Duodenal mucosa (tissue), 2 donors: Measurements from ENCODE around the gene FYN.

Experiments used
- H3K27ac ChIP-seq: one replicate; pipeline ENCODE4 v1.7.0; 2013; ENCODE audit warnings: low read depth, low read length
- H3K27me3 ChIP-seq, 2 donors: one replicate each; pipeline ENCODE4 v1.7.0; 2013; ENCODE audit warnings: low read length in 2 of 2, control low read depth in 1 of 2; ENCODE audit not compliant: insufficient read depth in 2 of 2, control insufficient read depth in 1 of 2
- H3K36me3 ChIP-seq, 2 donors: one replicate each; pipeline ENCODE4 v1.7.0; 2013; ENCODE audit warnings: low read length in 2 of 2, control low read depth in 1 of 2; ENCODE audit not compliant: insufficient read depth in 2 of 2, control insufficient read depth in 1 of 2
- H3K4me1 ChIP-seq, 2 donors: one replicate each; pipeline ENCODE4 v1.7.0; 2013; ENCODE audit warnings: low read length in 2 of 2, control low read depth in 1 of 2; ENCODE audit not compliant: insufficient read depth in 2 of 2, control insufficient read depth in 1 of 2
- H3K4me3 ChIP-seq, 2 donors: one replicate each; pipeline ENCODE4 v1.7.0; 2013; ENCODE audit warnings: low read length in 2 of 2, low read depth in 1 of 2
- H3K9ac ChIP-seq, 2 donors: one replicate each; pipeline ENCODE4 v1.7.0; 2013; ENCODE audit warnings: low read length in 2 of 2, low read depth in 1 of 2
- H3K9me3 ChIP-seq, 2 donors: one replicate each; pipeline ENCODE4 v1.7.0; 2013; ENCODE audit warnings: low read length in 2 of 2, control low read depth in 1 of 2; ENCODE audit not compliant: control insufficient read depth in 1 of 2

Gene FYN

DNA sequence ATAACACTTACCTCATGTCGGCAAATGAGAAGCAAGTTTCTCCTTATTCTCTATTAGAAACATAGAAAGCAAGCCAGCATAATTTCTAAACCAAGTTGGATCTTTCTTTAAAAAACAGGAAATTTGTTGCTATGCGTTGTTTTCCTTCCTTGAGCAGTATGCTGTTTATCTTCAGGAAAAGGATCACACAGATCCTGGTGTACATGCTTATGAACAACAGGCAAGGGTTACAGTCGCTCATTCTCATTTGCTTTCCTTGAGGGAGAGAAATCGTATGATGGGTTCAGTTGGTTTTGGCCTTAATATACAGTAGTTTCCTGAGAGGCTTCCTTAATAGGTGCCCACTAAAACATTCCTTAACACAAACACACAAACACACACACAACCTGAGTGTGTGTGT is 118.8 kb downstream of the FYN start:
- H3K4me3 ChIP-seq: no peak overlapping the region
- no peaks in the 10 kb centered on the region for H3K36me3 ChIP-seq
- no peaks in the 10 kb centered on the region for H3K9me3 ChIP-seq
- H3K9ac ChIP-seq: peak overlapping the region; percentile 4 to 15
- H3K27ac ChIP-seq: no peak overlapping the region
- H3K27me3 ChIP-seq: no peaks in the 10 kb centered on the region
- H3K4me1 ChIP-seq: no peaks in the 10 kb centered on the region

- Histone ChIP-seq H3K27ac (no peak overlapping the region), H3K9ac (no peak overlapping the region), H3K4me1 (no peaks in the 10 kb centered on the region)
Observed at GRCh38 chr6:111753573-111753972, 119.7 kb downstream of the FYN start.

DNA sequence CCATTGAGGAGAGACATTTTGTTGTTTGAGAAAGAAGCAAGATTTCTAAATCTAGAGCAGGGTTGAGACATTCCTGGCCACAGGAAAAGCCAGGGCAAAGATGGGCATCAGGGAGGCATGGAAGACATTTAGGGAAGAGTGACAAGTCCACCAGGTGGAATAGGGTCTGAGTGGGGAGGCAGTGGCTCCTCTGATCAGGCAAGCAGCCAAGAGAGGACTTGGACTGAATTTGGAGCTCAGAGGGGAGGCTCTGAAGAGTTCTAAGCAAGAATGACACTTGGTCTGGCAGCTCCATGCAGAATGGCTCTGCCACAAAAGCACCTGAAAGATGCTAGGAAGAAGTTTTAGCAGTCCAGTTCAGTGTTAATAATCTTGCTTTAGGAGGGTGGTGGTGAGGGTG is 120.8 kb downstream of the FYN start:
- H3K4me1 ChIP-seq: no peaks in the 10 kb centered on the region
- H3K9ac ChIP-seq: no peak overlapping the region
- H3K9me3 ChIP-seq: no peaks in the 10 kb centered on the region
- no peaks in the 10 kb centered on the region for H3K36me3 ChIP-seq
- H3K27ac ChIP-seq: no peak overlapping the region
- no peaks in the 10 kb centered on the region for H3K27me3 ChIP-seq
- H3K4me3 ChIP-seq: no peak overlapping the region

More at GRCh38 chr6:111753573-111753972, 119.7 kb downstream of the FYN start:
- Histone ChIP-seq H3K36me3 (no peaks in the 10 kb centered on the region), H3K27me3 (no peaks in the 10 kb centered on the region), H3K9me3 (no peaks in the 10 kb centered on the region), H3K4me3 (no peak overlapping the region)

DNA sequence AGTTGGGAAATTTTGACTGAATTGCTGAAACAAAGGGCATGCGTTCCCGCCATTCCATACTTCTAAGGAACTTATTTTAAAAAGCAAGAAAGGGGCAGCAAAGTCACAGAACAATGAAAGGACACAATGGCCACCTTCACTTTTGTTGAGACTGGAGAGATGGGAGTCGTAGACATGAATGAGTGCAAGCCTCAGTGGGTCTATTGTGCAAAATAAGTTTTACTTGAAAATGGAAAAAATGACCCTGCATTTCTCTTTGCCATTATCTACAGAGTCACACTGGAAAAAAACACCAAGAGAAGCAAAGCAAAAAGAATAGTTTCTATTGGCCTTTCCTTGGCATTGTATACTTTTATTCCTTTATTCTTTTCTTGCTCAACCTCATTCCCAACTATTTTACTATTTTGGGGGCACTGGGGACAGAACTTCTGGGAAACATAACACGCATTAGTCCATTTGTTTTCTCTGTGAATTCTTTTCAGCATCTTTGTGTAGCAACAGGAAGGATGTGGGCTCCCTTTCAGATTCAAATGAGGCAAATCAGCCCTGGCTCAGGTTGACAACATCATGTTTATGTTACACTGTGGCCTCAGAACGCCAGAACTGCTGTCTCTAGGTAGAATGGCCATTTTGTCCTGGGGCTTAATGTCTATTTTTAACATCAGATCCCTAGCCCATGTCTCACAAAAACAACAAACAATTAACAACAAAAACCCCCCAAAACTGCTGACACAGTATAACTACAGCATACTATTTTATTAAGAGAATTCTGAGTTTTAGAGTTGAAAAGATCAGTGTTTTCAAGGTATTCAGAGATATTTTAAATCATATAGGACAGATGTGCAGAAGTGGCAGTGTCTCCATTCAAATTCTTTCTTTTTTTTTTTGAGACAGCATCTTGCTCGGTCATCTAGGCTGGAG is 122.2 kb downstream of the FYN start:
- no peaks in the 10 kb centered on the region for H3K9me3 ChIP-seq
- no peaks in the 10 kb centered on the region for H3K4me1 ChIP-seq
- H3K36me3 ChIP-seq: no peaks in the 10 kb centered on the region
- no peak overlapping the region for H3K27ac ChIP-seq
- H3K9ac ChIP-seq: peak overlapping the region in 1 of 2 donors; percentile 6
- no peaks in the 10 kb centered on the region for H3K27me3 ChIP-seq
- H3K4me3 ChIP-seq: no peak overlapping the region

DNA sequence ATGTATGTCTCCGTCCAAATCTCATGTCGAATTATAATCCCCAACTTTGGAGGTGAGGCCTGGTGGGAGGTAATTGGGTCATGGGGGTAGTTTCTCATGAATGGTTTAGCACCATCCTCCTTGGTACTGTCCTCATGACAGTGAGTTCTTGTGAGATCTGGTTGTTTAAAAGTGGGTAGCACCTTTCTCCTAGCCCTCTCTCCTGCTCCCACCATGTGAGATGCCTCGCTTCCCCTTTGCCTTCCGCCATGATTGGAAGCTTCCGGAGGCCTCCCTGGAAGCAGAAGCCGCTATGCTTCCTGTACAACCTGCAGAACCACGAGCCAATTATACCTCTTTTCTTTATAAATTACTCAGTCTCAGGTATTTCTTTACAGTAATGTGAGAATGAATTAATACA is 123.1 kb downstream of the FYN start:
- no peak overlapping the region for H3K27ac ChIP-seq

GRCh38 chr6:111748231-111748647 is 125.0 kb downstream of the FYN start:
- Histone ChIP-seq H3K4me1 (no peaks in the 10 kb centered on the region), H3K9ac (no peak overlapping the region), H3K27me3 (no peaks in the 10 kb centered on the region), H3K27ac (no peak overlapping the region), H3K36me3 (no peaks in the 10 kb centered on the region), H3K4me3 (no peak overlapping the region), H3K9me3 (no peaks in the 10 kb centered on the region)

More for the DNA sequence above, 123.1 kb downstream of the FYN start:
- Histone ChIP-seq H3K4me3 (no peak overlapping the region), H3K27me3 (no peaks in the 10 kb centered on the region), H3K4me1 (no peaks in the 10 kb centered on the region), H3K36me3 (no peaks in the 10 kb centered on the region), H3K9ac (no peak overlapping the region), H3K9me3 (no peaks in the 10 kb centered on the region)

GRCh38 chr6:111747829-111748228 is 125.4 kb downstream of the FYN start:
- Histone ChIP-seq H3K4me1 (no peaks in the 10 kb centered on the region), H3K27me3 (no peaks in the 10 kb centered on the region), H3K9me3 (no peaks in the 10 kb centered on the region), H3K27ac (no peak overlapping the region), H3K4me3 (no peak overlapping the region), H3K36me3 (no peaks in the 10 kb centered on the region), H3K9ac (no peak overlapping the region)

- H3K36me3 ChIP-seq: no peaks in the 10 kb centered on the region
- no peaks in the 10 kb centered on the region for H3K27me3 ChIP-seq
- H3K9me3 ChIP-seq: no peaks in the 10 kb centered on the region
- no peak overlapping the region for H3K9ac ChIP-seq
- H3K4me3 ChIP-seq: no peak overlapping the region
- no peaks in the 10 kb centered on the region for H3K4me1 ChIP-seq
- no peak overlapping the region for H3K27ac ChIP-seq
Observed at GRCh38 chr6:111747396-111747795, 125.9 kb downstream of the FYN start.

DNA sequence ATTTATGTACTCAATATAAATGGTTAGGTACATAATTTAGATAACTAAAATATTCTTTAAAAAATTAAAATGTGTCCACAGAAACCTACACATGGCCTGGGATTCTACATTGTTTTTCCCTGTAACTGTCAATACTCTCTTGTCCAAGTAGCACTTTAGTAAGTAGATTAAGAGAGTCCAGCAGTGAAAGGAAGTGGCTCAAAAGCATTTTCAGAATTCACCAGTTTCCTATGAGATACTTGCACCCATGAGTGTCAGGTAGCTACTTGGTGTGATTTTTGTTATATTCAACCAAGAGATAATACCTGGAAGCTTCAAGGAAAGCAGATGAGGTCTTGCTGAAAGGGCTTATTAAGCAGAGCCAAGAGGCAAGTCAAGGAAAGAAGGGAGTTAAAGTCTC is 126.3 kb downstream of the FYN start:
- peak overlapping the region in 1 of 2 donors; percentile 6 for H3K9ac ChIP-seq
- H3K27me3 ChIP-seq: no peaks in the 10 kb centered on the region
- no peaks in the 10 kb centered on the region for H3K4me1 ChIP-seq
- H3K9me3 ChIP-seq: no peaks in the 10 kb centered on the region
- no peaks in the 10 kb centered on the region for H3K36me3 ChIP-seq
- H3K27ac ChIP-seq: no peak overlapping the region
- no peak overlapping the region for H3K4me3 ChIP-seq

GRCh38 chr6:111745636-111746035 is 127.6 kb downstream of the FYN start:
- H3K9ac ChIP-seq: no peak overlapping the region
- no peaks in the 10 kb centered on the region for H3K36me3 ChIP-seq
- H3K27me3 ChIP-seq: no peaks in the 10 kb centered on the region
- no peaks in the 10 kb centered on the region for H3K4me1 ChIP-seq
- no peak overlapping the region for H3K4me3 ChIP-seq
- no peaks in the 10 kb centered on the region for H3K9me3 ChIP-seq
- no peak overlapping the region for H3K27ac ChIP-seq
